GM18502 (cell line): ENCODE measurements around the gene OXTR.

Source experiments
- ATAC-seq: cut with Tn5 transposase; IDR thresholded peaks from one replicate; pipeline ENCODE4 v1.9.1; 2021; ENCODE audit warnings: mild to moderate bottlenecking; ENCODE audit not compliant: unreplicated experiment, poor library complexity

OXTR gene

GRCh38 chr3:8768364-8769087, 887 bp downstream of the OXTR start:
- ATAC-seq, result peak; percentile 30

- peak; percentile 46 for ATAC-seq
Measured at GRCh38 chr3:8767667-8768363, 1.6 kb downstream of the OXTR start.

- peak; percentile 6 for ATAC-seq
Measured at GRCh38 chr3:8767256-8767666, 2.2 kb downstream of the OXTR start.

GRCh38 chr3:8766148-8766547, 3.3 kb downstream of the OXTR start:
- ATAC-seq, result no peak

GRCh38 chr3:8765528-8765927, 3.9 kb downstream of the OXTR start:
- ATAC-seq, result no peak

GRCh38 chr3:8764528-8764927, 4.9 kb downstream of the OXTR start:
- no peak for ATAC-seq

- ATAC-seq, result no peak
Measured at GRCh38 chr3:8762607-8763377, 6.6 kb downstream of the OXTR start.

- ATAC-seq, result no peak
Measured at GRCh38 chr3:8761866-8762265, 7.5 kb downstream of the OXTR start.

- ATAC-seq, result no peak
Measured at GRCh38 chr3:8760506-8760905, 8.9 kb downstream of the OXTR start.

GRCh38 chr3:8760091-8760490, 9.3 kb downstream of the OXTR start:
- ATAC-seq, result no peak

GRCh38 chr3:8759038-8759707, 10.2 kb downstream of the OXTR start:
- no peak for ATAC-seq

- no peak for ATAC-seq
Measured at GRCh38 chr3:8757551-8758518, 11.6 kb downstream of the OXTR start.

- no peak for ATAC-seq
Measured at GRCh38 chr3:8756671-8757070, 12.7 kb downstream of the OXTR start.

- no peak for ATAC-seq
Measured at GRCh38 chr3:8755564-8756237, 13.7 kb downstream of the OXTR start.

- ATAC-seq, result no peak
Measured at GRCh38 chr3:8755097-8755496, 14.3 kb downstream of the OXTR start.

GRCh38 chr3:8752832-8753231, 16.6 kb downstream of the OXTR start:
- ATAC-seq, result no peak

GRCh38 chr3:8749316-8749715, 20.1 kb downstream of the OXTR start:
- no peak for ATAC-seq

GRCh38 chr3:8746780-8747345, 22.6 kb downstream of the OXTR start:
- no peak for ATAC-seq
